Endothelial cell of umbilical vein (primary cell): ENCODE data around the gene OR2T34.
"Not testable (repeated sequence)": the region's sequence is repeated elsewhere in the genome, so short reads cannot be mapped to it uniquely, and the experiment has no call there.

ENCODE experiments used
- CTCF ChIP-seq, 2 donors: IDR thresholded peaks; 1 replicate in 1 of 2; 2 replicates in 1 of 2; pipeline ENCODE4 v1.5.1; 2011; ENCODE audit warnings: low read length in 2 of 2, mild to moderate bottlenecking in 2 of 2, moderate library complexity in 2 of 2, control low read depth in 1 of 2, inconsistent platforms in 1 of 2, low read depth in 1 of 2; ENCODE audit not compliant: insufficient read depth in 1 of 2; ENCODE audit errors: extremely low read depth in 1 of 2
- EZH2 ChIP-seq: IDR thresholded peaks from 2 replicates; pipeline ENCODE4 v1.6.1; 2012; ENCODE audit warnings: borderline replicate concordance, low read depth, mild to moderate bottlenecking, moderate library complexity, low read length, inconsistent platforms; ENCODE audit not compliant: severe bottlenecking
- FOS ChIP-seq: IDR thresholded peaks from 2 replicates; pipeline ENCODE4 v1.6.1; 2011; ENCODE audit warnings: mild to moderate bottlenecking, low read length, moderate library complexity, borderline replicate concordance; ENCODE audit not compliant: insufficient read depth
- GATA2 ChIP-seq: IDR thresholded peaks from 2 replicates; pipeline ENCODE4 v1.7.0; 2011; ENCODE audit warnings: low read depth, mild to moderate bottlenecking, moderate library complexity, mixed read lengths, low read length; ENCODE audit not compliant: insufficient read length, insufficient read depth
- JUN ChIP-seq: IDR thresholded peaks from 2 replicates; pipeline ENCODE4 v1.6.1; 2011; ENCODE audit warnings: borderline replicate concordance, low read depth; ENCODE audit not compliant: insufficient read length, insufficient read depth
- MYC ChIP-seq: IDR thresholded peaks from one replicate; pipeline ENCODE4 v1.6.1; 2011; ENCODE audit warnings: mild to moderate bottlenecking, low read depth, low read length
- POLR2A ChIP-seq: IDR thresholded peaks from 2 replicates; pipeline ENCODE4 v1.6.1; 2012; ENCODE audit warnings: low read depth, mild to moderate bottlenecking, control low read depth, low read length
- POLR2AphosphoS5 ChIP-seq: IDR thresholded peaks from 2 replicates; pipeline ENCODE4 v1.6.1; 2012; ENCODE audit warnings: low read depth, mild to moderate bottlenecking, control low read depth, low read length, moderate library complexity; ENCODE audit not compliant: insufficient read depth
- TF ChIP-seq, protein P1 (sequence below): IDR thresholded peaks from 2 replicates; pipeline ENCODE4 v1.6.1; 2011; ENCODE audit not compliant: insufficient read depth, insufficient read length

- not testable (repeated sequence) for TF ChIP-seq POLR2AphosphoS5; CTCF (IDR thresholded peaks at IDR 0.05; ENCODE audit: extremely low read depth in 1 of 2, insufficient read depth in 1 of 2, low read depth in 1 of 2, low read length in 2 of 2); POLR2A; FOS; EZH2; GATA2; MYC; JUN
- TF ChIP-seq, protein P1, sequence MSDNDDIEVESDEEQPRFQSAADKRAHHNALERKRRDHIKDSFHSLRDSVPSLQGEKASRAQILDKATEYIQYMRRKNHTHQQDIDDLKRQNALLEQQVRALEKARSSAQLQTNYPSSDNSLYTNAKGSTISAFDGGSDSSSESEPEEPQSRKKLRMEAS, result not testable (repeated sequence)
Observed at GRCh38 chr1:248569049-248569448, 5.5 kb downstream of the OR2T34 start.
